Activated CD4-positive, alpha-beta memory T cell treated with anti-CD3 and anti-CD28 coated beads, Interleukin-2, amount 10 ng/mL, durations not matched to agents 7 days and 5 days (primary cell): ENCODE results near the gene INPP4B. TPM values are rescaled to one million over a fixed set of nuclear protein-coding genes. Genes with fewer than 3 reads are reported as not detected.

ENCODE experiments used
- CTCF ChIA-PET: fragments of 350-600 bp; sonication (Branson Sonifier 250); formaldehyde crosslinking; loops from one replicate; lab custom pipeline; 2021; ENCODE audit warnings: antibody characterized with exemption, inconsistent platforms; lab: Charles Lee
- POLR2A ChIA-PET: fragments of 350-600 bp; sonication (Branson Sonifier 250); formaldehyde crosslinking; loops from one replicate; lab custom pipeline; 2021; ENCODE audit warnings: antibody characterized with exemption; lab: Charles Lee
- DNase-seq: peaks from one replicate; pipeline ENCODE4 v3.0.0-alpha.2; 2020
- H3K27ac Mint-ChIP-seq: one replicate; pipeline ENCODE4 v1.8.0; 2021; ENCODE audit warnings: mild to moderate bottlenecking, mixed read lengths
- H3K27me3 Mint-ChIP-seq: one replicate; pipeline ENCODE4 v1.8.0; 2021; ENCODE audit warnings: mixed read lengths
- H3K36me3 Mint-ChIP-seq: one replicate; pipeline ENCODE4 v1.8.0; 2021; ENCODE audit warnings: low read depth, mixed read lengths
- H3K4me1 Mint-ChIP-seq: one replicate; pipeline ENCODE4 v1.8.0; 2021; ENCODE audit warnings: mixed read lengths
- H3K4me3 Mint-ChIP-seq: one replicate; pipeline ENCODE4 v1.8.0; 2021; ENCODE audit warnings: mild to moderate bottlenecking, mixed read lengths
- H3K9me3 Mint-ChIP-seq: one replicate; pipeline ENCODE4 v1.8.0; 2021; ENCODE audit warnings: mixed read lengths
- total RNA-seq, 2 experiments: library from RNA; stranded (reverse); gene quantifications; one replicate each; pipeline ENCODE4 v1.2.3, GENCODE V29; 2021

Gene INPP4B
- total RNA-seq, 2 experiments from 2014 or later: 44.6 to 46.9 TPM

DNA sequence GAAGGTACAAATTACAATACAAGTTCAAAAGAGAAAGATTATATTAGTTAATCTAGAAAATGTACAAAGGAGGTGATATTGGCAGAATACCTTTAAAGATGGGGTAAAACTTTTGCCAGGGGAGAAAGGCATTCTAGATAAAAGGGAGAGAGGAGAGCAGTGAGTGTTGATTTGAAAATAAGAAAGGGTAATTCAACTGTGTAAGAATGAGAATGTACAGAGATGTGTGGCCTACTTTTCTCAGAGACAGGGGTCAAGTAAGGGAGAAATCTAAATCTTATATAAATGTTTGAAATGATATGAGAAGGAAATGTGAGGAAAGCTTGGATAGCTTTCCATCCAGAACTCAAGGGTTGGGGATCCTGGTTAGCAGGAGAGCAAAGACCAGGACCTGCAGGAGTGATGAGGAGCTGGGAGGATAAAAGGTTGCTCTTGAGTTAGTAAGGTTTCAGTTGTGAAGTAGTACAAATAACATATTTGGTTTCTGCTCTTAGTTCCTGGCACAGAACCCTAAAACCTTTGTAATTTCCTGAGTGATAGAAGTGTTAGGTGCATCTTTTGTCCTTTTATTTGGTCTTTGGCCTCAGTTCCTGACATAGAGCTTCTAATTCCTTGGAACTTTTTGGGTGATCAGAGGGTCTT, 489.9 kb downstream of the INPP4B start:
- CTCF ChIA-PET: interaction anchor here (0.7 to 7.3 kb wide), 13 partner anchors 9 to 492 kb away, joined by 3 to 70 read pairs (median 4); no protein-coding TSS in a partner anchor
- Mint-ChIP-seq H3K4me1 (peaks cover 87% of the 10 kb centered on the region), H3K36me3 (peaks cover 6% of the 10 kb centered on the region), H3K4me3 (no peak overlapping the region), H3K27me3 (no peaks in the 10 kb centered on the region), H3K27ac (peak overlapping the region; percentile 79), H3K9me3 (no peaks in the 10 kb centered on the region)
- DNase-seq: no peak
- POLR2A ChIA-PET: interaction anchor here (0.6 to 7.3 kb wide), 13 partner anchors 9 to 347 kb away, joined by 3 to 119 read pairs (median 6); no protein-coding TSS in a partner anchor

- ChIA-PET CTCF (interaction anchor here (0.7 to 7.3 kb wide), 17 partner anchors 13 to 492 kb away, joined by 3 to 70 read pairs (median 4); no protein-coding TSS in a partner anchor), POLR2A (interaction anchor here (0.7 to 7.3 kb wide), 19 partner anchors 9 to 348 kb away, joined by 3 to 119 read pairs (median 6); no protein-coding TSS in a partner anchor)
- peak overlapping the region; percentile 79 for H3K27ac Mint-ChIP-seq
- H3K4me1 Mint-ChIP-seq: peaks cover 91% of the 10 kb centered on the region
- DNase-seq: no peak
- peaks cover 3% of the 10 kb centered on the region for H3K36me3 Mint-ChIP-seq
- no peaks in the 10 kb centered on the region for H3K27me3 Mint-ChIP-seq
- H3K4me3 Mint-ChIP-seq: peak overlapping the region; percentile 3
- H3K9me3 Mint-ChIP-seq: no peaks in the 10 kb centered on the region
Measured at GRCh38 chr4:142355421-142355930, 490.6 kb downstream of the INPP4B start.

GRCh38 chr4:142354794-142355420, 491.2 kb downstream of the INPP4B start:
- H3K9me3 Mint-ChIP-seq: no peaks in the 10 kb centered on the region
- DNase-seq: no peak
- H3K4me3 Mint-ChIP-seq: peak overlapping the region; percentile 3
- H3K36me3 Mint-ChIP-seq: peaks cover 3% of the 10 kb centered on the region
- peak overlapping the region; percentile 79 for H3K27ac Mint-ChIP-seq
- ChIA-PET POLR2A (interaction anchor here (0.7 to 7.3 kb wide), 18 partner anchors 10 to 349 kb away, joined by 3 to 119 read pairs (median 6); no protein-coding TSS in a partner anchor), CTCF (interaction anchor here (0.7 to 7.3 kb wide), 21 partner anchors 9 to 365 kb away, joined by 3 to 70 read pairs (median 4); no protein-coding TSS in a partner anchor)
- H3K27me3 Mint-ChIP-seq: no peaks in the 10 kb centered on the region
- H3K4me1 Mint-ChIP-seq: peaks cover 92% of the 10 kb centered on the region

GRCh38 chr4:142354041-142354440, 492.1 kb downstream of the INPP4B start:
- Mint-ChIP-seq H3K27me3 (no peaks in the 10 kb centered on the region), H3K4me3 (no peak overlapping the region), H3K27ac (peak overlapping the region; percentile 51), H3K36me3 (peaks cover 3% of the 10 kb centered on the region), H3K9me3 (no peaks in the 10 kb centered on the region), H3K4me1 (peaks cover 91% of the 10 kb centered on the region)
- POLR2A ChIA-PET: interaction anchor here (1.1 to 7.3 kb wide), 8 partner anchors 11 to 213 kb away, joined by 4 to 119 read pairs (median 11); no protein-coding TSS in a partner anchor
- CTCF ChIA-PET: interaction anchor here (0.7 to 7.3 kb wide), 16 partner anchors 12 to 366 kb away, joined by 3 to 70 read pairs (median 5); no protein-coding TSS in a partner anchor
- no peak for DNase-seq

- no peak overlapping the region for H3K4me3 Mint-ChIP-seq
- H3K27me3 Mint-ChIP-seq: no peaks in the 10 kb centered on the region
Measured at GRCh38 chr4:142353149-142353738, 492.9 kb downstream of the INPP4B start.

GRCh38 chr4:142352712-142353111, 493.4 kb downstream of the INPP4B start:
- Mint-ChIP-seq H3K4me3 (no peak overlapping the region), H3K27ac (no peak overlapping the region), H3K36me3 (peaks cover 8% of the 10 kb centered on the region), H3K27me3 (no peaks in the 10 kb centered on the region), H3K4me1 (peaks cover 92% of the 10 kb centered on the region), H3K9me3 (no peaks in the 10 kb centered on the region)
- DNase-seq: no peak
- ChIA-PET CTCF (interaction anchor here (1.2 to 7.3 kb wide), 11 partner anchors 10 to 368 kb away, joined by 3 to 70 read pairs (median 10); no protein-coding TSS in a partner anchor), POLR2A (interaction anchor here (7.3 kb wide), 1 partner anchor 52 kb away, joined by 119 read pairs; no protein-coding TSS in a partner anchor)

More at GRCh38 chr4:142353149-142353738, 492.9 kb downstream of the INPP4B start:
- DNase-seq: no peak
- peaks cover 8% of the 10 kb centered on the region for H3K36me3 Mint-ChIP-seq
- CTCF ChIA-PET: interaction anchor here (0.9 to 7.3 kb wide), 15 partner anchors 11 to 367 kb away, joined by 3 to 70 read pairs (median 7); no protein-coding TSS in a partner anchor
- no peaks in the 10 kb centered on the region for H3K9me3 Mint-ChIP-seq
- peak overlapping the region; percentile 51 for H3K27ac Mint-ChIP-seq
- POLR2A ChIA-PET: interaction anchor here (2.2 to 7.3 kb wide), 3 partner anchors 51 to 214 kb away, joined by 13 to 119 read pairs (median 42); no protein-coding TSS in a partner anchor
- peaks cover 91% of the 10 kb centered on the region for H3K4me1 Mint-ChIP-seq

- DNase-seq: no peak
- Mint-ChIP-seq H3K4me1 (peaks cover 91% of the 10 kb centered on the region), H3K9me3 (no peaks in the 10 kb centered on the region), H3K36me3 (peaks cover 11% of the 10 kb centered on the region), H3K4me3 (peak overlapping the region; percentile 24), H3K27ac (no peak overlapping the region), H3K27me3 (no peaks in the 10 kb centered on the region)
- CTCF ChIA-PET: interaction anchor here (0.8 to 7.3 kb wide), 11 partner anchors 9 to 368 kb away, joined by 3 to 70 read pairs (median 10); no protein-coding TSS in a partner anchor
- POLR2A ChIA-PET: interaction anchor here (0.9 to 7.3 kb wide), 3 partner anchors 52 to 216 kb away, joined by 3 to 119 read pairs (median 5); no protein-coding TSS in a partner anchor
Measured at GRCh38 chr4:142351958-142352357, 494.1 kb downstream of the INPP4B start.

DNA sequence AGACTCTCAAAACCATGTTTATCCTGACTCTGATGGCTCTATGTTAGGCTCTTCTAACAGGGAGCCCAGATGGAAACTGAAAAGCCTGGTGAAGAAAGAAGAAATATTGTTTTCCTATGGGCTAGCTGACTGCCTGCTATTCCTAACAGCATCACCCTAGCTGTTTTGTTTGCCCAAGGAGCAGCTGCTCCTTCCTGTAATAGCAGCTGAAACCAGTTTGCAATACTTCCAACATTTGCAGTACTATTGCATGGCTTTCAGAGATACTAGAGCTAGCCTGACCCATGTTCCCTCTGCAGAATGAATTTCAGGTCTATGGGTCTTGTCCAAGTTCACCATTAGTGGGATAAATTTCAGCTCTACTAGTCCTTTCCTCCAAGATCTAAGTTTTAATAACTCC, 495.2 kb downstream of the INPP4B start:
- Mint-ChIP-seq H3K9me3 (no peaks in the 10 kb centered on the region), H3K4me1 (peaks cover 89% of the 10 kb centered on the region), H3K27ac (no peak overlapping the region), H3K4me3 (no peak overlapping the region), H3K36me3 (peaks cover 15% of the 10 kb centered on the region), H3K27me3 (no peaks in the 10 kb centered on the region)
- DNase-seq: no peak
- ChIA-PET POLR2A (interaction anchor here (1.7 to 7.3 kb wide), 2 partner anchors 54 to 66 kb away, joined by 5 to 119 read pairs; no protein-coding TSS in a partner anchor), CTCF (interaction anchor here (1.2 to 7.3 kb wide), 6 partner anchors 19 to 222 kb away, joined by 3 to 70 read pairs (median 8); no protein-coding TSS in a partner anchor)

DNA sequence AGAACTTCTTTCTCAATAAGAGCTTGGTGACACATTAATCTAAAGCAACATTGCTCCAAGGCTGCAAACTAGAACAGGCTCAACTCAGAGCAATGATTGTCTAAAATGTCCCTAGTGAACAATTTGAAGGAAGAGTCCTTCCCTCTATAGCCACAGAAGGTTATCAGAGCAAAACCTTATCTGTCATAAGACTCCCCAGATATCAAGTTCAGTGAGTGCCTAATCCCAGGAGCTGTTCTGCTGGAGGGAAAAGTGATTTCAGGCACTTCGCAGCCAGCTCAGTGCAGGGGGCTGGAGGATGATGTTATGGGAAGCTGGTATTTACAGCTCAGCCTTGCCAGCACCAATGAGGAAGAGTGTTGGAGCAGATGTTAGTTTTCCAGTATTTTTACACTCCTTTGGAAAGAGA, 497.5 kb downstream of the INPP4B start:
- Mint-ChIP-seq H3K27me3 (no peaks in the 10 kb centered on the region), H3K27ac (no peak overlapping the region), H3K36me3 (peaks cover 21% of the 10 kb centered on the region), H3K9me3 (no peaks in the 10 kb centered on the region), H3K4me3 (no peak overlapping the region), H3K4me1 (peaks cover 72% of the 10 kb centered on the region)
- CTCF ChIA-PET: interaction anchor here (1.0 kb wide), 1 partner anchor 281 kb away, joined by 4 read pairs; no protein-coding TSS in a partner anchor
- POLR2A ChIA-PET: interaction anchor here (0.9 to 2.7 kb wide), 6 partner anchors 26 to 218 kb away, joined by 3 to 14 read pairs (median 5); no protein-coding TSS in a partner anchor
- DNase-seq: no peak

- Mint-ChIP-seq H3K9me3 (no peaks in the 10 kb centered on the region), H3K4me1 (peaks cover 59% of the 10 kb centered on the region), H3K27ac (no peak overlapping the region), H3K4me3 (peak overlapping the region; percentile 25), H3K27me3 (no peaks in the 10 kb centered on the region), H3K36me3 (peaks cover 32% of the 10 kb centered on the region)
- ChIA-PET CTCF (interaction anchor here (1.0 kb wide), 1 partner anchor 9 kb away, joined by 3 read pairs; no protein-coding TSS in a partner anchor), POLR2A (interaction anchor here (1.0 to 2.7 kb wide), 3 partner anchors 56 to 70 kb away, joined by 3 to 14 read pairs (median 4); no protein-coding TSS in a partner anchor)
- no peak for DNase-seq
Measured at GRCh38 chr4:142347241-142347640, 498.9 kb downstream of the INPP4B start.

DNA sequence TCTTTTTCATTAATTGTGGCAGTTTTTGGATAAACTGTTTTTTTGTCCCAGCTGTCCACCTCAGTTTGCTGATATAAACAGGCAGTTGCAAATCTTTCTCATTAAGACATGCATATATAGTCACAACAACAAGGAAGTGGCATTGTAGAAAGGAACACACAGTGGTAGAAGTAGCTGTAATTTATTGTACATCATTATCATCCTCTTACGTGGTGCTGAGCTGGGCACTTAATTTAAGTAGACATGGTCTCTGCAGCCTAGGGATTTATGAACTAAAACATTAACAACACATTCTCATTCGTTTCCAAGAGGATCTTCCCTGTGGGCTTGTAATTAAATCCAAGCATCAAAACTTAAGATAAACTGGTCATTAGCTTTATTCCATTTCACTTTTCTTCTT, 500.2 kb downstream of the INPP4B start:
- ChIA-PET CTCF (no interaction called here), POLR2A (interaction anchor here (0.8 to 1.5 kb wide), 5 partner anchors 13 to 61 kb away, joined by 3 to 4 read pairs (median 3); no protein-coding TSS in a partner anchor)
- Mint-ChIP-seq H3K4me1 (peaks cover 49% of the 10 kb centered on the region), H3K36me3 (peaks cover 40% of the 10 kb centered on the region), H3K4me3 (no peak overlapping the region), H3K27me3 (no peaks in the 10 kb centered on the region), H3K9me3 (peaks cover 4% of the 10 kb centered on the region), H3K27ac (no peak overlapping the region)
- DNase-seq: no peak
